HG02870 (cell line): ENCODE data around the gene TINAG.

ENCODE experiments used
- ATAC-seq: cut with Tn5 transposase; IDR thresholded peaks from one replicate; pipeline ENCODE4 v1.9.1; 2021; ENCODE audit warnings: mild to moderate bottlenecking, moderate library complexity; ENCODE audit not compliant: unreplicated experiment

TINAG gene

GRCh38 chr6:54426995-54427394 lies 118.8 kb downstream of the TINAG start:
- ATAC-seq: peak; percentile 22

- no peak for ATAC-seq
Observed at GRCh38 chr6:54427396-54427937, 119.2 kb downstream of the TINAG start.

- peak; percentile 82 for ATAC-seq
Observed at GRCh38 chr6:54428431-54428830, 120.2 kb downstream of the TINAG start.

- ATAC-seq: no peak
Observed at GRCh38 chr6:54431466-54431865, 123.2 kb downstream of the TINAG start.
